ENCODE measurements around the gene RELN. TPM values are rescaled to one million over a fixed set of nuclear protein-coding genes. Genes with fewer than 3 reads are reported as not detected.

Gene RELN
- total RNA-seq, 2 experiments from 2014 or later, result not detected

GRCh38 chr7:103686064-103686463 is 303.4 kb downstream of the RELN start:
- H3K36me3 Mint-ChIP-seq (ENCODE audit: low read depth), result no peaks in the 10 kb centered on the region
- H3K4me1 Mint-ChIP-seq (ENCODE audit: low read depth), result no peaks in the 10 kb centered on the region

GRCh38 chr7:103685646-103686045 is 303.8 kb downstream of the RELN start:
- Histone ChIP-seq H3K9me3 (ENCODE audit: control insufficient read depth in 1 of 2, insufficient read depth in 1 of 2, low read length in 2 of 2) (no peaks in the 10 kb centered on the region), H3K4me1 (ENCODE audit: insufficient read depth, low read length) (no peaks in the 10 kb centered on the region), H3K4me3 (ENCODE audit: low read length) (no peak overlapping the region), H3K36me3 (ENCODE audit: insufficient read depth, low read length) (no peaks in the 10 kb centered on the region), H3K27ac (ENCODE audit: low read depth in 1 of 2, low read length in 2 of 2) (no peak overlapping the region), H3K27me3 (ENCODE audit: control insufficient read depth in 1 of 2, insufficient read depth in 2 of 2, low read length in 2 of 2) (no peaks in the 10 kb centered on the region)
- Mint-ChIP-seq H3K9me3 (no peaks in the 10 kb centered on the region), H3K27me3 (no peaks in the 10 kb centered on the region), H3K4me3 (no peak overlapping the region), H3K27ac (no peak overlapping the region), H3K36me3 (ENCODE audit: low read depth) (no peaks in the 10 kb centered on the region), H3K4me1 (ENCODE audit: low read depth) (no peaks in the 10 kb centered on the region)
- CTCF ChIA-PET, result no interaction called here
- POLR2A ChIA-PET, result no interaction called here
- intact Hi-C loops (cut with DNase I, micrococcal nuclease), result no loop called here
- no peak for TF ChIP-seq CTCF (IDR thresholded peaks at IDR 0.05)
- ATAC-seq (ENCODE audit: poor library complexity), result no peak
- no peak for DNase-seq

More at GRCh38 chr7:103686064-103686463, 303.4 kb downstream of the RELN start:
- H3K4me3 ChIP-seq (ENCODE audit: low read length), result no peak overlapping the region
- Mint-ChIP-seq H3K27ac (no peak overlapping the region), H3K9me3 (no peaks in the 10 kb centered on the region), H3K27me3 (no peaks in the 10 kb centered on the region), H3K4me3 (no peak overlapping the region)
- H3K36me3 ChIP-seq (ENCODE audit: insufficient read depth, low read length), result no peaks in the 10 kb centered on the region
- no peak for DNase-seq
- CTCF ChIA-PET, result no interaction called here
- no peaks in the 10 kb centered on the region for H3K4me1 ChIP-seq (ENCODE audit: insufficient read depth, low read length)
- no peak for TF ChIP-seq CTCF (IDR thresholded peaks at IDR 0.05)
- intact Hi-C loops (cut with DNase I, micrococcal nuclease), result no loop called here
- POLR2A ChIA-PET, result no interaction called here
- H3K9me3 ChIP-seq (ENCODE audit: control insufficient read depth in 1 of 2, insufficient read depth in 1 of 2, low read length in 2 of 2), result no peaks in the 10 kb centered on the region
- no peak overlapping the region for H3K27ac ChIP-seq (ENCODE audit: low read depth in 1 of 2, low read length in 2 of 2)
- ATAC-seq (ENCODE audit: poor library complexity), result no peak
- no peaks in the 10 kb centered on the region for H3K27me3 ChIP-seq (ENCODE audit: control insufficient read depth in 1 of 2, insufficient read depth in 2 of 2, low read length in 2 of 2)

GRCh38 chr7:103683348-103683747 is 306.1 kb downstream of the RELN start:
- Histone ChIP-seq H3K36me3 (ENCODE audit: insufficient read depth, low read length) (no peaks in the 10 kb centered on the region), H3K27me3 (ENCODE audit: control insufficient read depth in 1 of 2, insufficient read depth in 2 of 2, low read length in 2 of 2) (no peaks in the 10 kb centered on the region), H3K27ac (ENCODE audit: low read depth in 1 of 2, low read length in 2 of 2) (no peak overlapping the region), H3K4me3 (ENCODE audit: low read length) (no peak overlapping the region), H3K9me3 (ENCODE audit: control insufficient read depth in 1 of 2, insufficient read depth in 1 of 2, low read length in 2 of 2) (no peaks in the 10 kb centered on the region), H3K4me1 (ENCODE audit: insufficient read depth, low read length) (no peaks in the 10 kb centered on the region)
- DNase-seq, result no peak
- H3K27ac Mint-ChIP-seq, result no peak overlapping the region
- POLR2A ChIA-PET, result no interaction called here
- intact Hi-C loops (cut with DNase I, micrococcal nuclease), result no loop called here
- no peaks in the 10 kb centered on the region for H3K4me1 Mint-ChIP-seq (ENCODE audit: low read depth)
- ATAC-seq (ENCODE audit: poor library complexity), result no peak
- TF ChIP-seq CTCF (IDR thresholded peaks at IDR 0.05), result no peak
- peaks cover 8% of the 10 kb centered on the region for H3K27me3 Mint-ChIP-seq
- no peak overlapping the region for H3K4me3 Mint-ChIP-seq
- CTCF ChIA-PET, result no interaction called here
- no peaks in the 10 kb centered on the region for H3K9me3 Mint-ChIP-seq
- H3K36me3 Mint-ChIP-seq (ENCODE audit: low read depth), result no peaks in the 10 kb centered on the region

Data from CD4-positive, alpha-beta T cell (primary cell).